ENCODE data around the gene P3R3URF.

The P3R3URF gene

DNA sequence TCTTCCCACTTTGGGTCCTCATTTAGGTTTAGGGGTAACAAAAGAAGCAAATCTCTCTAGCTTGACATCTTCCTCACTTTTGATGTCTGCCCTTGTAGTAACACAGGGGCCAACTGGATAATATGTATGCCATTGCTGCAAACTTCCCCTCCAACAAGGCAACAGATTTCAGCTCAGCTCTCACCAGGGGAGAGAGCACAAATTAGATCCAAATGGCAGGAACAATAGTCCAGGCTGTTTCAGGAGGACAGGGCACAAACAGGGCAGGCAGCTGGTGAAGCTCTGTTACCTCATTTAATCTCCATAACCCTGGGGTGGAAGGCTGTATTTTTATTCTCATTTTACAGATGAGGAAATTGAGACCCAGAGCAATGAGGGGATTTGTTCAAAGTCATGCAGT, 39.6 kb downstream of the P3R3URF start:
- no peak for DNase-seq (ENCODE audit: low read depth)
- H3K4me3 ChIP-seq (ENCODE audit: control insufficient read depth, low read depth, low read length), result no peak overlapping the region
- TF ChIP-seq, protein P1, sequence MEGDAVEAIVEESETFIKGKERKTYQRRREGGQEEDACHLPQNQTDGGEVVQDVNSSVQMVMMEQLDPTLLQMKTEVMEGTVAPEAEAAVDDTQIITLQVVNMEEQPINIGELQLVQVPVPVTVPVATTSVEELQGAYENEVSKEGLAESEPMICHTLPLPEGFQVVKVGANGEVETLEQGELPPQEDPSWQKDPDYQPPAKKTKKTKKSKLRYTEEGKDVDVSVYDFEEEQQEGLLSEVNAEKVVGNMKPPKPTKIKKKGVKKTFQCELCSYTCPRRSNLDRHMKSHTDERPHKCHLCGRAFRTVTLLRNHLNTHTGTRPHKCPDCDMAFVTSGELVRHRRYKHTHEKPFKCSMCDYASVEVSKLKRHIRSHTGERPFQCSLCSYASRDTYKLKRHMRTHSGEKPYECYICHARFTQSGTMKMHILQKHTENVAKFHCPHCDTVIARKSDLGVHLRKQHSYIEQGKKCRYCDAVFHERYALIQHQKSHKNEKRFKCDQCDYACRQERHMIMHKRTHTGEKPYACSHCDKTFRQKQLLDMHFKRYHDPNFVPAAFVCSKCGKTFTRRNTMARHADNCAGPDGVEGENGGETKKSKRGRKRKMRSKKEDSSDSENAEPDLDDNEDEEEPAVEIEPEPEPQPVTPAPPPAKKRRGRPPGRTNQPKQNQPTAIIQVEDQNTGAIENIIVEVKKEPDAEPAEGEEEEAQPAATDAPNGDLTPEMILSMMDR (IDR thresholded peaks at IDR 0.05; ENCODE audit: control insufficient read depth, insufficient read depth, low read depth, low read length, missing control alignments), result no peak

DNA sequence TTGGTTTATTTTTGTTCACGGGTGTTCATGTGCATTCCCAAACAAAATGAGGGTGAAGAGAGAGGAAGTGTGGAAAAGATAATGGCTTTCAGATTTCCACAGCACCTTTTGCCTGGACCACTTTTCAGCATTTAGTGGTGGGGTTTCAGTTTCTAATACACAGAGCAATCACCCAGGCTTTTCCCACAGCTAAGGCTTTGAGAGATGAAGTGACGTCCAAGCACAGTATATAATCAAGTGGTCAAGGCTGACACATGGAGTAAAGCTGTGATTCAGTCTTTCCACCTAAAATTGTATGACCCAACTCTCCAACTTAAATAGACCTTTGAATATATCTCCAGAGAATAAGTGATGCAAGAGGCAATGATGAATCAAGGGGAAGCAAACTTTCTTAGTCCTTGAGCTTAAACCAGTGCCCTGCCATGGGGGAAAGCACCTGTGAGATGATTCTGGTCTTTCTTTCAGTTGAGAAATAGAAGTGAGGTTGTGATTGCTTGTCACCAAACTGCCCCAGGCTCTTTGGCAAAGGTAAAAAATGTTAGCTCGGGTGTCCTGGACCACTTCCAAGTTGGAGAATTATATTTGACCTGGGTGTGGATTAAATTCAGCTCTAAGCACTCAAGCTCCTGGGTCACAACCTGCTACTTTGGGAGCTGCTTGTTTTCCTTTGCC, 41.5 kb downstream of the P3R3URF start:
- TF ChIP-seq, protein P1 (IDR thresholded peaks at IDR 0.05; ENCODE audit: control insufficient read depth, insufficient read depth, low read depth, low read length, missing control alignments), result no peak
- peak; percentile 83 for DNase-seq (ENCODE audit: low read depth)
- no peak overlapping the region for H3K4me3 ChIP-seq (ENCODE audit: control insufficient read depth, low read depth, low read length)

DNA sequence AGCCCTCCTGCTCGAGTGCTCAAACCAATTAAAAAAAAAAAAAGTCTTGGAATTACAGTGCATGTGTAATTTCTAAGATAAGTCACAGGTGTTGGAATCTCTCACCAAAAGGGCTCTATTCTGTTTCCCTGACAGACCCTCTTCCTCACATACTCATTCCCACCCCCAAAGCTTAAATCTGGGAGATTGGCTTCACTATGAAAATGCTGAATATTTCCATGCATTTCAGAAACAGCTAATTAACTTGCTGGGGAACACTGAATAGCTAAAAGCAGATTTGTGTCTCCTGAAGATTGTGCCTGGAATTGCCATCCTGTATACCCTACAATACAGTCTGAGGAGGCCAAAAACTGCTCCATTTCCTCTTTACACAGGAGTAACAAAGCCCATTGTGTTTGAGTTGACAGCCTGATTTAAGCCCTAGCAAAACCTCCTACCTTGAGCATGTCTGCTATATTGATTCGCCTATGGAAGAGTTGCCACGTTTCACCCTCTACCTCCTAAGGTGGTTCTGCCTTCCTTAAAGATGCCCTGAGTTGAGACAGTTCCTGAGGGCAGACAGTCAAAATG, 42.4 kb downstream of the P3R3URF start:
- TF ChIP-seq, protein P1 (IDR thresholded peaks at IDR 0.05; ENCODE audit: control insufficient read depth, insufficient read depth, low read depth, low read length, missing control alignments), result no peak
- peak overlapping the region; percentile 63 for H3K4me3 ChIP-seq (ENCODE audit: control insufficient read depth, low read depth, low read length)
- DNase-seq (ENCODE audit: low read depth), result no peak

DNA sequence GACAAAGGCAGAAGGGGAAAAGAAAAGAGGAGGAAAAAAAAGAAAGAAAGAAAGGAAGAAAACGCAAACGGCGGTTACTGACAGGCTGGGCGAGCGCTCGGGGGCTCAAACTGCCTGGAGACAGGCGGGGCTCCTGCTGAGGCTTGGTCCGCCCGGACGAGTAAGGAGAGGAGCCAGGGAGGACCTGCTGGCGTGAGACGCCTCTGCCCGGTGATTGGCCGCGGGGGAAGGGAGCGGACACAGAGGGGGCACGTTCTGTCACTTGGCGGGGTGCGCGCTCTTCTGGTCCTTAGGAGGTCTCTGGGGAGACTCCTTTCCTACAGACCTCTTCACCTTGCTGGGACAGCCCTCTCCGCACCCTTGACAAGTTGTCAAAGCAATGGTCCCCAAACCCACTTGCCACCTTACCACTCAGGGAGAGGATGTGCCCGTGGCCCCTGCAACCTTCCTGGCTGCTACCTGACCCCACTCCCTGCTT, 43.1 kb downstream of the P3R3URF start:
- no peak for DNase-seq (ENCODE audit: low read depth)
- peak overlapping the region; percentile 63 for H3K4me3 ChIP-seq (ENCODE audit: control insufficient read depth, low read depth, low read length)
- TF ChIP-seq, protein P1 (IDR thresholded peaks at IDR 0.05; ENCODE audit: control insufficient read depth, insufficient read depth, low read depth, low read length, missing control alignments), result no peak

DNA sequence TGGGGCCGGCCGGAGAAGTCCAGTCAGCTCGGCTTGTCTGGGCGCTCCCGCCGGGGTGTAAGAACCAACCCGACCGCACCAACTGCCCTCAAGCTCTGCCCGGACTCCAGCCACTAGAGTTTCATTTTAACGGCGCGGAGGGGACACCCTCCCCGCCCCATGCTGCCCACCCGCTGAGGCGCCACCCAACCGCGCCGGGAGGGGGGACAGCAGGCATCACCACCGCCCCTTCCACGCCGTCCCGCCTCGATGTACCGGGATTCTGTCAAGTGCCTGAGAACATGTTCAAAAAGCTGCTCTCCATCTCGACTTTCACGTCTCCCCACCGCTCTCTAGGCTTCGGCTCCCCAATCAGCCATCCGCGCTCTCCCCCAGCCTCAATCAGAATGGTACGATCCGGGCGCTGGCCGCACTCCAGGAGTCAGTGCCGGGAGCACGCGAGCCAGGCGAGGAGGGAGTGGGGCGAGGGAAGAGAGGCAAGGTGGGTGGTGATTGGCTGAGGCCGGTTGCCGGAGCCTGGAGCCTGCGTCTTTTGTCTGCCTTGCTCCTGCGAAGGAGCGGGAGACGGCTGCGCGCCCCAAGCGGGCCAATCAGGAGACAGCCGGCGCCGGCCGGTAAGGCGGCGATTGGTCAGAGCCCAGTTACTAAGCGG, 43.6 kb downstream of the P3R3URF start, which contains the start of gene PIK3R3:
TSS of gene PIK3R3 (minus strand) at position 101 of the 652 bp plus-strand sequence. CDS start 677 bp downstream, outside the sequence.
- TF ChIP-seq, protein P1 (IDR thresholded peaks at IDR 0.05; ENCODE audit: control insufficient read depth, insufficient read depth, low read depth, low read length, missing control alignments), result no peak
- DNase-seq (ENCODE audit: low read depth), result peak; percentile 96
- H3K4me3 ChIP-seq (ENCODE audit: control insufficient read depth, low read depth, low read length), result peak within 1 kb of the TSS; percentile 65

DNA sequence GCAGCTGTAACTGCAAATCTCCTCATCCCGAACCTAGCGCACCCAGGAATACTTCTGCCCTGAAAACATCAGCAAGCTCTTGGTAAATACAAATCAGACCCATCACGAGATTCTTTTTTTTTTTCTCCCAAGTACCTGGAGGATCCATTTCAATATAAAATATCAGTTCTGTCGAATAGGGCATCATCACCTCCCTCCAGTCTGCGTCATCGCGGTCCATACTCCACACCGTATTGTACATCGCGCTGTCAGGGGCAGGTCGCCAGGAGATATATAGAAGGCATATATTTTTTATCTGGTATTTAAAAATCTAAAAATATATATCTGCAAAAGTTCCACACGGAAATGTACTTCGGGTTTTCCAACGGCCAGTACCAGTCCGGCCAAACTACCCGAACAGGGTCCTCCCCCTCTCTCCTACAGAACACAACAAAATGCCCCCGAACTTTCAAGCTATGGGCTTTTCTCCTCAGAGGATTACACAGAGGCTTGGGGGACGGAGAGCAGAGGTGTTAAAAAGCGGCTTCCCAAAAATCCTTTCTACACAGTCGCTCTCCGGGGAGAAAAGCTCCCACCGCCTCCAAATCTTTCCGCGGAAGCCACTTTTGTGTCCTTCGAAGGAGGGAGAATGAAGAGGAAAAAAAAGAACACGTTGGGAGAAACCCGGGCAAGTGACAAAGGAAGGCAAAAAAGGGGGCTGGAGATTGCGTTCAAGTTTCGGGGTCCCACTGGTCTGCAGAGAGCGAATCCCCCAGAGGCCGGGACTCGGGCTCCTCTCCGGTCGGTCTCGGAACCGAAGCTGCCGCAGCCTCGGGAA, 44.4 kb downstream of the P3R3URF start:
- no peak for DNase-seq (ENCODE audit: low read depth)
- peak overlapping the region; percentile 65 for H3K4me3 ChIP-seq (ENCODE audit: control insufficient read depth, low read depth, low read length)
- TF ChIP-seq, protein P1 (IDR thresholded peaks at IDR 0.05; ENCODE audit: control insufficient read depth, insufficient read depth, low read depth, low read length, missing control alignments), result no peak
